OCI-LY3 (cell line): ENCODE measurements around the gene KCND2.
A peak's percentile ranks its signal among the peaks of the same experiment; 100 is the strongest.

ENCODE experiments used
- H2AFZ ChIP-seq: fragments of 200-600, 300-600 bp; shearing (Covaris generic); 2 replicates; pipeline ENCODE4 v1.6.0; 2014; ENCODE audit warnings: antibody characterized with exemption, low read depth, low read length
- H3K27ac ChIP-seq: fragments of 200-600, 300-600 bp; sonication (generic); 2 replicates; pipeline ENCODE4 v1.5.1; 2014; ENCODE audit warnings: mild to moderate bottlenecking, low read length, moderate library complexity, mixed read lengths
- H3K27me3 ChIP-seq: fragments of 200-600, 300-600 bp; sonication (generic); 2 replicates; pipeline ENCODE4 v1.6.1; 2014; ENCODE audit warnings: low read depth, low read length, mixed read lengths
- H3K36me3 ChIP-seq: fragments of 200-600, 300-600 bp; sonication (generic); replicated peaks from 2 replicates; pipeline ENCODE3; 2014; ENCODE audit warnings: low read depth, low read length, mixed read lengths
- H3K4me1 ChIP-seq: fragments of 300-600, 200-600 bp; sonication (generic); 2 replicates; pipeline ENCODE4 v1.6.1; 2014; ENCODE audit warnings: low read length, mixed read lengths
- H3K4me2 ChIP-seq: fragments of 200-600, 300-600 bp; sonication (generic); 2 replicates; pipeline ENCODE4 v1.6.1; 2014; ENCODE audit warnings: low read length, mixed read lengths
- H3K4me3 ChIP-seq: fragments of 300-600, 200-600 bp; sonication (generic); 2 replicates; pipeline ENCODE4 v1.5.1; 2014; ENCODE audit warnings: antibody characterized with exemption, mild to moderate bottlenecking, low read length, moderate library complexity
- H3K79me2 ChIP-seq: fragments of 300-600, 200-600 bp; shearing (Covaris generic); 2 replicates; pipeline ENCODE4 v1.6.1; 2014; ENCODE audit warnings: mild to moderate bottlenecking, low read length, mixed read lengths
- H3K9ac ChIP-seq: fragments of 300-600, 200-600 bp; shearing (Covaris generic); 2 replicates; pipeline ENCODE4 v1.6.0; 2014; ENCODE audit warnings: mild to moderate bottlenecking, low read length, moderate library complexity
- H3K9me3 ChIP-seq: fragments of 200-600, 300-600 bp; shearing (Covaris generic); 2 replicates; pipeline ENCODE4 v1.6.1; 2014; ENCODE audit warnings: low read length, mixed read lengths; ENCODE audit not compliant: insufficient read depth
- H4K20me1 ChIP-seq: fragments of 200-600, 300-600 bp; sonication (generic); 2 replicates; pipeline ENCODE4 v1.6.1; 2016; ENCODE audit warnings: low read length, mixed read lengths; ENCODE audit not compliant: insufficient read depth
- CTCF ChIP-seq: fragments of 200-600, 300-600 bp; sonication (generic); IDR thresholded peaks from 2 replicates; pipeline ENCODE4 v1.5.1; 2014; ENCODE audit warnings: antibody characterized with exemption, low read length, low read depth
- EZH2phosphoT487 ChIP-seq: fragments of 200-600 bp; shearing (Covaris generic); IDR thresholded peaks from 2 replicates; pipeline ENCODE4 v1.6.1; 2018; ENCODE audit warnings: antibody characterized with exemption, mixed run types, low read depth

KCND2 gene

GRCh38 chr7:120792091-120792860 lies 519.3 kb downstream of the KCND2 start:
- Histone ChIP-seq H3K79me2 (no peaks in the 10 kb centered on the region), H3K4me1 (no peaks in the 10 kb centered on the region), H3K9me3 (no peaks in the 10 kb centered on the region), H4K20me1 (no peaks in the 10 kb centered on the region), H2AFZ (peak overlapping the region; percentile 72; the same call in 1 of the 2 replicates), H3K4me3 (no peak overlapping the region), H3K9ac (no peak overlapping the region), H3K4me2 (peak overlapping the region; percentile 41), H3K27me3 (no peaks in the 10 kb centered on the region), H3K36me3 (no peaks in the 10 kb centered on the region), H3K27ac (no peak overlapping the region)
- no peak for TF ChIP-seq EZH2phosphoT487
- peak; percentile 95 for TF ChIP-seq CTCF

GRCh38 chr7:120792861-120793130 lies 519.8 kb downstream of the KCND2 start:
- Histone ChIP-seq H3K79me2 (no peaks in the 10 kb centered on the region), H4K20me1 (no peaks in the 10 kb centered on the region), H3K9ac (no peak overlapping the region), H3K4me2 (no peak overlapping the region), H3K27me3 (no peaks in the 10 kb centered on the region), H2AFZ (no peak overlapping the region), H3K9me3 (no peaks in the 10 kb centered on the region), H3K36me3 (no peaks in the 10 kb centered on the region), H3K4me3 (no peak overlapping the region), H3K4me1 (no peaks in the 10 kb centered on the region), H3K27ac (no peak overlapping the region)
- no peak for TF ChIP-seq CTCF
- no peak for TF ChIP-seq EZH2phosphoT487

GRCh38 chr7:120793213-120793936 lies 520.4 kb downstream of the KCND2 start:
- no peak overlapping the region for H3K27ac ChIP-seq
- H3K9me3 ChIP-seq, result no peaks in the 10 kb centered on the region
- no peaks in the 10 kb centered on the region for H3K4me1 ChIP-seq
- no peak overlapping the region for H2AFZ ChIP-seq
- H4K20me1 ChIP-seq, result no peaks in the 10 kb centered on the region
- no peaks in the 10 kb centered on the region for H3K27me3 ChIP-seq
- no peak overlapping the region for H3K4me3 ChIP-seq
- TF ChIP-seq EZH2phosphoT487 (no peak), CTCF (no peak)
- no peaks in the 10 kb centered on the region for H3K79me2 ChIP-seq
- H3K4me2 ChIP-seq, result no peak overlapping the region
- H3K36me3 ChIP-seq, result no peaks in the 10 kb centered on the region
- H3K9ac ChIP-seq, result no peak overlapping the region

GRCh38 chr7:120794106-120794729 lies 521.2 kb downstream of the KCND2 start:
- H3K4me2 ChIP-seq, result no peak overlapping the region
- no peaks in the 10 kb centered on the region for H3K4me1 ChIP-seq
- H3K4me3 ChIP-seq, result no peak overlapping the region
- TF ChIP-seq EZH2phosphoT487 (no peak), CTCF (no peak)
- H3K9ac ChIP-seq, result no peak overlapping the region
- H3K27ac ChIP-seq, result no peak overlapping the region
- H3K36me3 ChIP-seq, result no peaks in the 10 kb centered on the region
- no peaks in the 10 kb centered on the region for H3K79me2 ChIP-seq
- no peak overlapping the region for H2AFZ ChIP-seq
- H3K27me3 ChIP-seq, result no peaks in the 10 kb centered on the region
- H3K9me3 ChIP-seq, result no peaks in the 10 kb centered on the region
- no peaks in the 10 kb centered on the region for H4K20me1 ChIP-seq
